Endothelial cell (in vitro differentiated cells): ENCODE measurements around the gene RIMS3. TPM values are rescaled to one million over a fixed set of nuclear protein-coding genes. Genes with fewer than 3 reads are reported as not detected.
A peak's percentile ranks its signal among the peaks of the same experiment; 100 is the strongest.

Experiments
- DNase-seq: peaks from one replicate; pipeline ENCODE4 v3.0.0; 2021; ENCODE audit warnings: low spot score
- H3K27ac Mint-ChIP-seq: one replicate; pipeline ENCODE4 v1.8.0; 2021; ENCODE audit warnings: mixed read lengths, inconsistent platforms; ENCODE audit not compliant: unreplicated experiment
- H3K27me3 Mint-ChIP-seq: one replicate; pipeline ENCODE4 v1.8.0; 2021; ENCODE audit warnings: mild to moderate bottlenecking, moderate library complexity, mixed read lengths, inconsistent platforms; ENCODE audit not compliant: unreplicated experiment
- H3K36me3 Mint-ChIP-seq: one replicate; pipeline ENCODE4 v1.8.0; 2021; ENCODE audit warnings: mild to moderate bottlenecking, low read depth, mixed read lengths, inconsistent platforms; ENCODE audit not compliant: unreplicated experiment
- H3K4me1 Mint-ChIP-seq: one replicate; pipeline ENCODE4 v1.8.0; 2021; ENCODE audit warnings: mild to moderate bottlenecking, mixed read lengths, inconsistent platforms; ENCODE audit not compliant: unreplicated experiment
- H3K4me3 Mint-ChIP-seq: one replicate; pipeline ENCODE4 v1.8.0; 2021; ENCODE audit warnings: mild to moderate bottlenecking, mixed read lengths, inconsistent platforms; ENCODE audit not compliant: unreplicated experiment
- H3K9me3 Mint-ChIP-seq: one replicate; pipeline ENCODE4 v1.8.0; 2021; ENCODE audit warnings: mixed read lengths, inconsistent platforms; ENCODE audit not compliant: unreplicated experiment
- long read RNA-seq: library from polyadenylated mRNA; unstranded; transcript quantifications from one replicate; pipeline ENCODE4 v2.0.0, GENCODE V29; 2020; ENCODE audit not compliant: unreplicated experiment
- total RNA-seq: library from RNA; stranded (reverse); fragmentation: NEBNext Ultra II Directional; extraction: Animal tissue kit (Norgen Biotek cat#: 25700); gene quantifications from one replicate; pipeline ENCODE4 v1.2.1, GENCODE V29; 2021; ENCODE audit not compliant: unreplicated experiment
- TF ChIP-seq, protein P1 (sequence below): fragments of 200-600 bp; sonication (generic); IDR thresholded peaks from one replicate; pipeline ENCODE4 v1.5.0; 2021; ENCODE audit warnings: antibody characterized with exemption; ENCODE audit not compliant: unreplicated experiment

Gene RIMS3
- total RNA-seq = 5.4 TPM
- long read RNA-seq = 0 reads

DNA sequence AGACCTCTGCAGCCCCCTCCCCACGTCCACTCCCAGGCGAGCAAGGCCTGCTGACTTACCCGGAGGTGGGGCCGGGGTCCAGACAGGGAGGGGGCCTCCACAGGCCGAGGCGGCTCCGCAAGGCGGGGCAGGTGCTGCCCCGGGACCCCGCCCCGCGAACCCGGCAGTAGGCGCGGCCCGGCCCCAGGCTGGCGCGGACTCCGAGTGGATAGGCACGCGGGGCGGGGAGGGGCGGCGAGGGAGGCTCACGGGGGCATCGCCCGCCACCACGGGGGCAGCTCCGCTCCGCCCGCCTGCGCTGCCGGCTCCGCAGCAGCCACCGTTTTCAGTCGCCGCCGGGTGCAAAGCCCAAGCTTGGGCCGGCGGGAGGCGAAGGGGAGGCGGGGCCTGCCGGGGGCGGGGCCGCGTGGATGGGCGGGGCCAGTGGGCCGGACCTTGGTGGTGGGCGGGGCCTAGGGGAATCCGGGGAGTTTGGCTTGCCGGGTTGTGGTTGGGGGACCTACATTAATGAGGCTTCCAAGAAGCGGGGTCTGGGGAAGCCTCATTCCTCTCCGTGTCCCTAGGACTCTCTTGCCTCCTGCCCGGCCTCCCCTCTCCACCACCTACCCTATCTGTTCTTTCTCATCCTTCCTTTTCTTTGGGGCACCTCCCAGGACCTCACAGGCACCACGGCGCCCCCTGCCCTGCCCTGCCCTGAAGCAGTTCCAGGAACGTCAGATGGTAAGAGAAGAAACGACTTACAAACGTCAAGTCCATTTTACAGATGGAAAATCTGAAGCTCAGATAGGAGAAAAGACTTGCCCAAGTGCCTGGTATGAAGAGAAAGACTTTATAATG lies at the start of gene RIMS3:
RIMS3 (minus strand) TSS at position 348 of the 837 bp plus-strand sequence. CDS start 23,757 bp downstream, outside the sequence.
- Mint-ChIP-seq H3K4me3 (peak within 1 kb of the TSS; percentile 89), H3K27ac (no peak within 1 kb of the TSS), H3K36me3 (no peaks in the 10 kb centered on the region), H3K4me1 (peaks cover 4% of the 10 kb centered on the region), H3K9me3 (no peaks in the 10 kb centered on the region), H3K27me3 (peaks cover 9% of the 10 kb centered on the region)
- TF ChIP-seq, protein P1, sequence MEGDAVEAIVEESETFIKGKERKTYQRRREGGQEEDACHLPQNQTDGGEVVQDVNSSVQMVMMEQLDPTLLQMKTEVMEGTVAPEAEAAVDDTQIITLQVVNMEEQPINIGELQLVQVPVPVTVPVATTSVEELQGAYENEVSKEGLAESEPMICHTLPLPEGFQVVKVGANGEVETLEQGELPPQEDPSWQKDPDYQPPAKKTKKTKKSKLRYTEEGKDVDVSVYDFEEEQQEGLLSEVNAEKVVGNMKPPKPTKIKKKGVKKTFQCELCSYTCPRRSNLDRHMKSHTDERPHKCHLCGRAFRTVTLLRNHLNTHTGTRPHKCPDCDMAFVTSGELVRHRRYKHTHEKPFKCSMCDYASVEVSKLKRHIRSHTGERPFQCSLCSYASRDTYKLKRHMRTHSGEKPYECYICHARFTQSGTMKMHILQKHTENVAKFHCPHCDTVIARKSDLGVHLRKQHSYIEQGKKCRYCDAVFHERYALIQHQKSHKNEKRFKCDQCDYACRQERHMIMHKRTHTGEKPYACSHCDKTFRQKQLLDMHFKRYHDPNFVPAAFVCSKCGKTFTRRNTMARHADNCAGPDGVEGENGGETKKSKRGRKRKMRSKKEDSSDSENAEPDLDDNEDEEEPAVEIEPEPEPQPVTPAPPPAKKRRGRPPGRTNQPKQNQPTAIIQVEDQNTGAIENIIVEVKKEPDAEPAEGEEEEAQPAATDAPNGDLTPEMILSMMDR = no peak
- DNase-seq = peak; percentile 86

DNA sequence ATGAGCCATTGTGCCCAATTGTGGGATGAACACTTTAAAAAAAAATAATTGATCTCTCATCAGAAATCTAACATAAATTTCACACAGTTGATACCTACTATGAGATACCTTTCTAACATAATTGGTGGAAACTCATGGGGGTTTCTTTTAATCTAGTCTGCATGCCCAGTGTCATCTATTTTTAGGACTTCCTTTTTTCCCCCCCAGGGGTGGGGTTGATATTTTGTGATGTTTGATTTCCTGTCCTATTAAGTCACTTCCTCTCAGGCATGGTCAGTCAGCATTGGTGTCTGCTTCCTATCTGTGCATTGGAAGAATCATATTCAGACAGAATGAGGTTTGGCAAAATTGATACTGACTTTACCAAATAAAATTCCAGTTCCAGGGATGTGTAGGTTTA lies 47.5 kb upstream of the RIMS3 start:
- peaks cover 36% of the 10 kb centered on the region for H3K4me1 Mint-ChIP-seq
- TF ChIP-seq, protein P1 = no peak
- peak overlapping the region; percentile 21 for H3K4me3 Mint-ChIP-seq
- H3K9me3 Mint-ChIP-seq = no peaks in the 10 kb centered on the region
- no peaks in the 10 kb centered on the region for H3K36me3 Mint-ChIP-seq
- DNase-seq = no peak
- H3K27me3 Mint-ChIP-seq = peaks cover 3% of the 10 kb centered on the region
- H3K27ac Mint-ChIP-seq = peak overlapping the region; percentile 88

DNA sequence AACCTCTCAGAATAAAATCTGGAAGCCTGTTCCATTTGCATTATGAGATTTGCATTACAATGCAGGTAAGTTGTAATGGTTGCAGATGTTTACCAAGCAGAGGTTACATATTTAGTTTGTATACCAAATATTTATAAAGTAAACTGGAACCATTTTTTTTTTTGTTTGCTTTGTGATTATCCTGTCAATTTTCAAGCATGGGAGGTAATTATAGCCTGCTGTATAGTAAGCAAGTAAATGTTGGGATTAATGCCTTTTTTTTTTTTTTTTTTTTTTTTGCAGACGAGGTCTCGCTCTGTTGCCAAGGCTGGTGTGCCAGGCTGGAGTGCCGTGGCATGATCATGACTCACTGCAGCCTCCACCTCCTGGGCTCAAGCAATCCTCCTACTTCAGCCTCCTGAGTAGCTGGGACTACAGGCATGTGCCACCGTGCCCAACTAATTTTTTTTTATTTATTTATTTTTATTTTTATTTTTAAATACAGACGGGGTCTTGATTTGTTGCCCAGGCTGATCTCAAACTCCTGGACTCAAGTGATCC lies 47.0 kb upstream of the RIMS3 start:
- Mint-ChIP-seq H3K27ac (no peak overlapping the region), H3K36me3 (no peaks in the 10 kb centered on the region), H3K4me3 (no peak overlapping the region), H3K27me3 (peaks cover 3% of the 10 kb centered on the region), H3K4me1 (peaks cover 36% of the 10 kb centered on the region), H3K9me3 (no peaks in the 10 kb centered on the region)
- TF ChIP-seq, protein P1 = no peak
- DNase-seq = no peak

DNA sequence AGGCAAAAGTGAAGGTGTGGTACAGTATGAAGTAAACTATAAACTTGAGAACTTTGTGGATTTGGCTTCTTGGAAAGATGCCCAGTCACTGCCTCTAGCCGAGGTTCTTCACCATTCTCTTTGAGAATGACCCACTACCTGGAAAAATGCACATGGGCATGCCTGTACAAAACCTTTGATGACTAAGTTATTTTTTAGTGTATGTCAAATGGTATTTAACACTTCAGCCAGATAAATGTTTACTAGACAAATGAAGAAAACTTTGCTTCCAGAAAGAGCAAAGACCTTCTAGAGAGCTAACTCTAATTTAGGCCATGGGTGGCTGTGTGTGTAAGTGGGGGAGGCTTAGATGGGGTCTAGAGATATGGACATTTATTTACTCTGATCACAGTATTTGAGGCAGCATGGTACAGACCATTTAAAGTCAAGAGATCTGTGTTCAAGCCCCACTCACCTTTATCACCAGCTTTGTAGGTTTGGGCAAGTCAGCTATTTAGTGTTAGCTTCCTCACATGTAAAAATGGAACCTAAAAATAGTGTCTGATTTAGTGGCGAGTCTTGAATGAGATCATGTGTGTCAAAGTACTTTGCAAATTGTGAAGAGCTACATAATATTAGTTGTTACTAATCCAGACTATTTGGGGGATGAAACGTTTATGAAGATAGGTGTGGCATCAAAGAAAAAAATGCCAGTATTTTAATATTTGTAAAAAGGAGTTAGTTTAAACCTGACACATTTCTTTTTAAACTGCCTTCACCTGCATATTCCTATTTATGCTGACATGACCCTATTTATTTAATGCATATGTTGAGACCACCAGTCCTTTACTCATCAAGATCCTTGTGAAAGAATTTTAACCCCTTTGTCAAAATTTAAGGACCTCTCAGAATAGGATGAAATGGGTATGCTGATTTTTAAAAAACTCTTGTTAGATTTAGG lies 46.3 kb upstream of the RIMS3 start:
- peak overlapping the region; percentile 21 for H3K4me3 Mint-ChIP-seq
- TF ChIP-seq, protein P1 = no peak
- peaks cover 3% of the 10 kb centered on the region for H3K27me3 Mint-ChIP-seq
- no peaks in the 10 kb centered on the region for H3K9me3 Mint-ChIP-seq
- peaks cover 36% of the 10 kb centered on the region for H3K4me1 Mint-ChIP-seq
- H3K36me3 Mint-ChIP-seq = no peaks in the 10 kb centered on the region
- peak overlapping the region; percentile 36 for H3K27ac Mint-ChIP-seq
- DNase-seq = no peak
